HT-29 (cell line): Measurements from ENCODE around the gene IL23R. TPM values are rescaled to one million over a fixed set of nuclear protein-coding genes. Genes with fewer than 3 reads are reported as not detected.

Experiments used
- DNase-seq: peaks from one replicate; pipeline ENCODE4 v3.0.0-alpha.2; 2015; ENCODE audit warnings: low spot score
- total RNA-seq: library from RNA; depleted of rRNA; stranded (reverse); fragments of >200 nt; shearing (Covaris generic); gene quantifications from 2 replicates; pipeline ENCODE4 v1.2.3, GENCODE V29; 2014

Gene IL23R
- total RNA-seq, 1 experiment from 2014 or later, result not detected

DNA sequence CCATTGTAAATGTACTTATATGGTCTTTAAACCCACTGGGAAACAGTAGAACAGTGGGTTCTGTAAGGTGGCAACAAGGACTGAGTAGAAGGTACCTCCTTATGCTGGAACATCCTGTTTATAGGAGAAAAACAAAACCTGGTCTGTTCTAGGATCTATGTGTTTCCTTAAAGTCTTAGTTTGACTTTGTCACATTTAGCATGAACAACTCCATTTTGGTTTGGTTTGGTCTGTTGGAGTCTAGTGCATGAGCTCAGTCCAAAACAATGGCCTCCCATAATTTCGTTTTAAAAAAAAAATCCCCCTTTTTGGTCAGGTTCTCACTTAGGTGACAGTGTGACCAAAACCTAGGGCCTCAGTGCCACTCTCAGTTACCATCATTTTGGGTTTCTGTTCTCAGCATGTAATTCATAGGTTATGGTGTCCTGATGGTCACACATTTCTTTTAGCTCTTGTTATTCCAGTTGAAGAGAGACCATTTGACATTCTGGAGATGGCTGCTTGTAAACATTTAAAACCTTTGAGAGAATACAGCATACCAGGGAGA is 75.0 kb downstream of the IL23R start:
- no peak for DNase-seq

- no peak for DNase-seq
These were observed 75.8 kb downstream of the IL23R start for GRCh38 chr1:67242016-67242415.

DNA sequence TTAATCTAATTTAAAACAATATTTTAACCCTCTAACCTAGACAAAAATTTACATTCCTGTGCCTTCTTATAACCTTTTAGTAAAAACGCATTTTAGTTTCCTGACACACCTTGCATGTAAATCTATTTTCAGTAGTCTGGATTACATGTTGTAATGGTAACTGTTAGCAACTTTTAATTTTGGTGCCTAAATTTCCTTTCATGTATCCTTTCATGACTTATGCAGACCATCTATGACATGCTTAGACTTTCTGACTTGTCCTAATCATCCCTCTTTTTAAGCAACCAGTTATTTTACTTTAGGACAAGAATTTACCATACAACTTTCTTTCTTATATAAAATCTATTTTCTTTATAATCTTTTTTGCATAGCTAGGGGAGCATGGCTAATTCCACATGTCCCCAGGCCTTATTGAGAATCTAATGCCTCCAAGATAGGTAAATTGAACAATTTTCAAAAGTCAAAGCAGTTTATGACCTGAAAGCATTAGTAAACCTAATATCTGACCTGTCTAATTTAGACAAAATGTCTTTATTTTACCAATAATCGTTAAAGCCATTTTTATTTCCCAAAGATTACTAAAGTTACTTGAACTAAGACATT is 83.9 kb downstream of the IL23R start:
- DNase-seq, result no peak

- no peak for DNase-seq
These were observed 90.3 kb downstream of the IL23R start for GRCh38 chr1:67256291-67257172.

GRCh38 chr1:67257173-67257535 is 90.9 kb downstream of the IL23R start:
- DNase-seq, result no peak

GRCh38 chr1:67261680-67262079 is 95.4 kb downstream of the IL23R start:
- DNase-seq, result peak; percentile 13

DNA sequence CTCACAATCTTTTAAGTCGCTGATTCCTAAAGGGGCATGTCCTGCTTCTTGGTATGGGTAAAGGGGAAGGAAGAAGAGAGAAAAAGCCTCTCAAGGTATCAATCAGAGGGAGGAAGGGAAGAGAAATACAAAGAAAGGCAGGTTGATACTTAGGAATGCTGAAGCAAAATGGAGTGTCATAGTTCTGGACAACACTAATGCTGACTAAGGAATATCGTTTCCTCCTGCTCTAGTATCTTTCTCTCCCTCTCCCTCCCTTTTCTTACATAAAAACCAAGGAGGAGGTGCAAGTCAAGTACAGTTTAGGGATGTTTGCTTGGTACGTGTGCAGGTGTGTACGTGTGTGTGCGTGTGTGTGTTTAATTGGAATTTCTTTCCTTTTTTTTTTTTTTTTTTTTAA is 96.5 kb downstream of the IL23R start:
- no peak for DNase-seq

- DNase-seq, result no peak
These were observed 97.9 kb downstream of the IL23R start for GRCh38 chr1:67264152-67264551.

- no peak for DNase-seq
These were observed 98.6 kb downstream of the IL23R start for GRCh38 chr1:67264899-67265298.

- no peak for DNase-seq
These were observed 102.8 kb downstream of the IL23R start for GRCh38 chr1:67269061-67269460.

GRCh38 chr1:67270541-67270940 is 104.3 kb downstream of the IL23R start:
- DNase-seq, result no peak

DNA sequence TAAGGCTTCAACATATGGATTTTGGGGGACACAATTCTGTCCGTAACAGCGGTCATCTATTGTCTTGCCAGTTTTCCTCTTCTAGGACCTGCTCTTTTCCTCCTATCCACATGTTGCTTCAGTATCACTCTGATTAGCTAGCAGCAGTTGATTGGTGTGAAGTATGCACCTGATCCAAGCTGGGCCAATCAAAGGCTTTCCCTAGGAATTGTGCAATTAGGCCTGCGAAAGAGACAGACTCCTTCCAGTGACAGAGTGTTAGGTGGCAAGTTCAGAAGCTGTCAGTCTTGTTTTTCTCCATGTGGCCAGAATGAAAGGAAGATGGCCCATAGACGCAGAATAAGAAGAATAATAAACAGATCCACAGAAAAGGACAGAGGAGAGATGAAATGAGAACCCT is 107.3 kb downstream of the IL23R start:
- no peak for DNase-seq

GRCh38 chr1:67274623-67275325 is 108.5 kb downstream of the IL23R start:
- no peak for DNase-seq

DNA sequence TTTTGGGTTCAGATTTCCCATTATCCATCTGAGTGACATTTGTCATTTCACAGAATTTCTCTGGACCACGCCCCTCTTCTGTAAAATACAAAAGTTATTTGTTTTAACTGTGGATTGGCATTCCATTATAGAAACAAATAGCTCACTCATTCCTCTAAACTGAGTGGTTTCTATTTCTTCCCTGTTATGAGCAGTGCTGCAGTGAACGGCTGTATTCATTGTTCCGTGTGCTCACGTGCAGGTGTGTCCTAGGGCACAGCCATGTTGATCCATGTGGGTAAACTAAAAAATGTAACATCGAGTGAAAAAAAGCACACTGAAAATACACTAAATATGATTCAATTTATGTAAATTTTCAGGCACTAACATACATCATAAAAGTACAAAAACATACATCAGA is 114.4 kb downstream of the IL23R start:
- DNase-seq, result no peak

DNA sequence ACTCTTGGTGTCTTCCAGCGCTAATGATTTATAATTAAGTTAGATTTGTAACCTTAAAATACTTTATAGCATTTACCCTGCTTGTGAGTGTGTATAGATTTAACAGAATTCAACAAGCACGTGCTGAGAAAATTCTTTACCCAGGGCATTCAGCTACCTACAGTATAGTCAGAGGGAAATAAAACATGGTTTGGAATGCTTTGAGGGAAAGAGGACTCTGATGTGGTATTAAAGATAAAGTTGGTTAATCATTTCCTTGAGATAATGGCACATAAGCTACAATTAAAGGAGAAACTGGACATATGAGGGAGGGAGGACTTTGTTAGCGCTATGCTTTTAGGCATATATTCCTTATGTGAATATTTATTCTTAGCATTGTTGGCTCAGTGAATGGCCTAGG is 115.0 kb downstream of the IL23R start:
- peak; percentile 38 for DNase-seq

- DNase-seq, result no peak
These were observed 119.7 kb downstream of the IL23R start for GRCh38 chr1:67285780-67286488.

DNA sequence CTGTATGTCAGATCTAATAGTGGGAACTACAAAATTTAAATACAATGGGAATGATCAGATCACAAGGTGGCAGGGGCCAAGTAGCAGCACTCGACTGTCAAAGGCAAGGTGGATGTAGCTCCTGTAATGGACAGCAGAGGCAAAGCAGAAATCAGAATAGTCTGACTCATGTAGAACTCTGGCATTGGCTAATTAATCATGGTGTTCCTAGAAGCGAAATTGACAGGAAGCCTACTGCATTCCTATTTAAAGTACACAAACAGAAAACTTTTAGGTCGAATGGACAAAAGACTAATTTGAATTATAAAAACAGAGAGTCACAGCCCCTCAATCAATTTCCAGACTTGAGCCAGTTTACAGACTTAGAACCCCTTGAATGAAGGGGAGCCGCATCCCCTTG is 124.0 kb downstream of the IL23R start:
- DNase-seq, result no peak

DNA sequence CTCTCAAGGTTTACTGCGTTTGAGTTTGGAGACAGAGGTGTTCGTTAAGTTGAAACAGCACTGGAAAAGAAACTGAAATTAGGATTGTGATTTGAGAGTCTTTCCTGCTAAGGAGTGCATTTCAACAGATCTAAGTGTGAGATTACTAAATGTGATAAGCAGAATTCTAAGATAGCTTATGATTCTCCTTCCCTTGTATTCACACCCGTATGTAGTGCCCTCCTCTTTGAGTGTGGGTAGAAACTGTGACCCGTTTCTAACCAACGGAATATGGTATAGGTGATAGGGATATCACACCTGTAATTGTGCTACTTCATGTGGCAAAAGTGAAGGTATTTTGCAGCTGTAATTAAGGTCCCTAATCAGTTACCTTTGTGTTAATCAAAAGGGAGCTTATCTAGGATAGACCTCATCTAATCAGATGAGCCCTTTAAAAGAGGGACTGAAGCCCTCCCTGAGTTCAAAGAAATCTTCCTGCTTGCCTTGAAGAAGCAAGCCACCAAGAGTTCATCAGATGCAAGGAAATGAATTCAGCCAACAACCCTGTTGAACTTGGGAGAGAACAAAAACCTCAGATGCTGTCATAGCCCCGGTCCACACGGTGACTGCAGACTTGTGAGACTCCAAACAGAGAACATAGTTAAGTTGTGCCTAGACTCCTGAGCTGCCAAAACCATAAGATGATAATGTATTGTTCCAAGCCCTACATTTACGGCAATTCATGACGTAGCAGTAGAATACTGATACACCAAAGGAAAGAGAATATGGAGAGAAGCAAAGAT is 128.8 kb downstream of the IL23R start:
- no peak for DNase-seq

GRCh38 chr1:67298762-67299161 is 132.5 kb downstream of the IL23R start:
- peak; percentile 12 for DNase-seq

DNA sequence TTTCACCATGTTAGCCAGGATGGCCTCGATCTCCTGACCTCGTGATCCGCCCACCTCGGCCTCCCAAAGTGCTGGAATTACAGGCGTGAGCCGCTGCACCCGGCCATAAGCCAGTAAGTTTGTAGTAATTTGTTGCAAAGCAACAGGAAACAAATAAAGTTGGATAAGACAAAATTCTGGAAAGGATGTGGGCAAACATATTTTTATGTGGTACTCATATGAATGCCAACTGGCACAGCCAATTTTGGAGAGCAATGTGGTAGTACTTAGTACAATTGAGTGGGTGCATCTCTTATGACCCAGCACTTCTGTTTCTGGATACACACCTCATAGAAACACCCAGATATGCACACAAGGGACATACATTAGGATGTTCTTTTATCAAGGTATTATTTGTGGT is 133.0 kb downstream of the IL23R start:
- no peak for DNase-seq

GRCh38 chr1:67300561-67300960 is 134.3 kb downstream of the IL23R start:
- no peak for DNase-seq
